PFSK-1 (cell line): ENCODE measurements around the gene HJURP.

Experiments
- FOXP2 ChIP-seq: optimal IDR thresholded peaks from 2 replicates; pipeline ENCODE3; 2011; ENCODE audit warnings: borderline replicate concordance, control low read depth, inconsistent platforms; ENCODE audit not compliant: insufficient read depth; ENCODE audit errors: extremely low read length, extremely low read depth
- POLR2AphosphoS5 ChIP-seq: IDR thresholded peaks from 2 replicates; pipeline ENCODE4 v1.6.1; 2012; ENCODE audit warnings: low read depth, mild to moderate bottlenecking, control low read depth, low read length, moderate library complexity
- REST ChIP-seq, 2 experiments: IDR thresholded peaks; 2 replicates each; pipeline versions ENCODE4 v1.6.1 to v1.8.0; 2011 to 2012; ENCODE audit warnings: low read depth in 2 of 2, low read length in 2 of 2, control low read depth in 1 of 2, inconsistent platforms in 1 of 2, mild to moderate bottlenecking in 1 of 2, moderate library complexity in 1 of 2; ENCODE audit not compliant: insufficient read depth in 1 of 2
- SIN3A ChIP-seq: IDR thresholded peaks from 2 replicates; pipeline ENCODE4 v1.6.1; 2012; ENCODE audit warnings: mild to moderate bottlenecking, low read length, moderate library complexity, borderline replicate concordance; ENCODE audit not compliant: insufficient read depth
- TAF1 ChIP-seq: IDR thresholded peaks from 2 replicates; pipeline ENCODE4 v1.6.1; 2012; ENCODE audit warnings: low read length, control low read depth, borderline replicate concordance; ENCODE audit not compliant: insufficient read depth

The HJURP gene

GRCh38 chr2:233814056-233814835, 40.1 kb downstream of the HJURP start:
- TF ChIP-seq POLR2AphosphoS5 (no peak), FOXP2 (no peak), SIN3A (no peak)

GRCh38 chr2:233813236-233814055, 40.9 kb downstream of the HJURP start:
- TF ChIP-seq SIN3A = no peak
- no peak for TF ChIP-seq FOXP2
- TF ChIP-seq REST (IDR thresholded peaks at IDR 0.05; ENCODE audit: insufficient read depth in 1 of 2, low read depth in 2 of 2, low read length in 2 of 2) = no peak
- no peak for TF ChIP-seq POLR2AphosphoS5
- TF ChIP-seq TAF1 = no peak

- TF ChIP-seq SIN3A (no peak), TAF1 (no peak), FOXP2 (no peak), REST (IDR thresholded peaks at IDR 0.05; ENCODE audit: insufficient read depth in 1 of 2, low read depth in 2 of 2, low read length in 2 of 2) (no peak), POLR2AphosphoS5 (no peak)
Measured at GRCh38 chr2:233811732-233812131, 42.6 kb downstream of the HJURP start.

DNA sequence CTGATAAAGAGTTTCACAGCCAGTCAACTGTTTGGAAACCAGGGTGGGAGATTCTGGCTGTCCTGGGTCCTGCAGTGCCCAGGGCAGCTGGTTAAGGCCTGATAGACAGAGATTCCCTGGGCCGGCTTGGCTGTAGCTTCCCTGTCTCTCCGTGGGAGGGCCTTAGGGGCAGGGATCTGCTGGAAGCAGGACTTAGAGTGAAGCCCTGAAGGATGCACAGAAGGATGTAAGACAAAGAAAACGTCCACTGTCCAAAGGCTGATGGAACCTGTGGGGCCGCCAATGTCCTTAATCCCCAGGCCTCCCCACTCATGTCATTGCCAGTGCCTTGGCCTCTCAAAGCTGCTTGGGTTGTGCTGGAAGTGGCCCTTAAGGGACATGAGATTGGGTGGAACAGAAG, 43.2 kb downstream of the HJURP start:
- TF ChIP-seq REST (IDR thresholded peaks at IDR 0.05; ENCODE audit: insufficient read depth in 1 of 2, low read depth in 2 of 2, low read length in 2 of 2) (no peak), POLR2AphosphoS5 (no peak), TAF1 (no peak), FOXP2 (no peak), SIN3A (no peak)

DNA sequence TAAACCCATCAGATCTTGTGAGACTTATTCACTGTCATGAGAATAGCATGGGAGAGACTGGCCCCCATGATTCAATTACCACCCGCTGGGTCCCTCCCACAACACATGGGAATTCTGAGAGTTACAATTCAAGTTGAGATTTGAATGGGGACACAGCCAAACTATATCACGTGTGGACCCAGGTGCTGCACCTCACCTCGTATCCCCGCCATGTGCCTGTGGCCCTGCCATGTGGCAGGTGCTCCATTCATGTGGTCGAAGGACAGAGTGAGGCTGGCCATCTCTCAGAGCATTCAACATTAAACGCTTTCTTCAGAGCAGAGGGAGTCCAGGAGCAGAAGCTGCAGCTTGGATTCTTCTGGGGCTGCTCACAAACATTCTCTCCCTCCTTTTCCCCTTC, 44.0 kb downstream of the HJURP start:
- TF ChIP-seq POLR2AphosphoS5 (no peak), TAF1 (no peak)
